H1 (cell line): ENCODE data around the gene APEX2.

Source experiments
- CBX8 ChIP-seq: fragments of 300-800, 300-1000 bp; sonication (generic); IDR thresholded peaks from 2 replicates; pipeline ENCODE4 v1.7.1; 2016; ENCODE audit warnings: low read depth, low read length, borderline replicate concordance
- CEBPB ChIP-seq: IDR thresholded peaks from 2 replicates; pipeline ENCODE4 v1.6.1; 2012; ENCODE audit warnings: low read depth, low read length
- CTCF ChIP-seq, 3 experiments: IDR thresholded peaks; 1 replicate in 2 of 3; 2 replicates in 1 of 3; pipeline versions ENCODE4 v1.5.1 to v1.6.1; 2011; ENCODE audit warnings: low read length in 3 of 3, mild to moderate bottlenecking in 3 of 3, inconsistent platforms in 2 of 3, low read depth in 1 of 3, moderate library complexity in 1 of 3; ENCODE audit not compliant: insufficient read depth in 1 of 3; ENCODE audit errors: control extremely low read depth in 1 of 3
- EP300 ChIP-seq, 2 experiments: IDR thresholded peaks; 1 replicate in 1 of 2; 2 replicates in 1 of 2; pipeline ENCODE4 v1.6.1; 2011 to 2012; ENCODE audit warnings: low read depth in 2 of 2, low read length in 2 of 2, mild to moderate bottlenecking in 2 of 2, borderline replicate concordance in 1 of 2, inconsistent platforms in 1 of 2, moderate library complexity in 1 of 2
- FOSL1 ChIP-seq: IDR thresholded peaks from 2 replicates; pipeline ENCODE4 v1.6.1; 2011; ENCODE audit warnings: mild to moderate bottlenecking, low read depth, low read length, moderate library complexity; ENCODE audit not compliant: insufficient read depth
- SRF ChIP-seq: IDR thresholded peaks from 2 replicates; pipeline ENCODE4 v1.6.1; 2011; ENCODE audit warnings: mild to moderate bottlenecking, low read depth, low read length, moderate library complexity

- no peak for TF ChIP-seq EP300 (IDR thresholded peaks at IDR 0.05; ENCODE audit: borderline replicate concordance in 1 of 2, low read depth in 2 of 2, low read length in 2 of 2)
- no peak for TF ChIP-seq CEBPB
- no peak for TF ChIP-seq CBX8
- TF ChIP-seq FOSL1: no peak
- TF ChIP-seq SRF: no peak
- TF ChIP-seq CTCF (IDR thresholded peaks at IDR 0.05; ENCODE audit: control extremely low read depth in 1 of 3, insufficient read depth in 1 of 3, low read depth in 1 of 3, low read length in 3 of 3): no peak
Observed at GRCh38 chrX:55005256-55005655, 5.1 kb downstream of the APEX2 start.
